GM18498 (cell line): ENCODE results near the gene FOXL2NB.
A peak's percentile ranks its signal among the peaks of the same experiment; 100 is the strongest.

Experiments
- ATAC-seq: cut with Tn5 transposase; IDR thresholded peaks from one replicate; pipeline ENCODE4 v1.9.1; 2021; ENCODE audit warnings: mild to moderate bottlenecking, moderate library complexity; ENCODE audit not compliant: unreplicated experiment

FOXL2NB gene

GRCh38 chr3:138928727-138929372, 18.2 kb upstream of the FOXL2NB start:
- ATAC-seq = no peak

GRCh38 chr3:138933068-138933668, 13.8 kb upstream of the FOXL2NB start:
- no peak for ATAC-seq

- no peak for ATAC-seq
These were observed 12.9 kb upstream of the FOXL2NB start for GRCh38 chr3:138933981-138934691.

GRCh38 chr3:138935505-138935862, 11.5 kb upstream of the FOXL2NB start:
- ATAC-seq = no peak

GRCh38 chr3:138935863-138936740, 10.9 kb upstream of the FOXL2NB start:
- ATAC-seq = peak; percentile 77

- ATAC-seq = no peak
These were observed 10.0 kb upstream of the FOXL2NB start for GRCh38 chr3:138936741-138937689.

- no peak for ATAC-seq
These were observed 9.3 kb upstream of the FOXL2NB start for GRCh38 chr3:138937690-138938055.

GRCh38 chr3:138938056-138938876, 8.8 kb upstream of the FOXL2NB start:
- ATAC-seq = no peak

GRCh38 chr3:138938877-138939560, 8.0 kb upstream of the FOXL2NB start:
- ATAC-seq = no peak

- ATAC-seq = no peak
These were observed 7.3 kb upstream of the FOXL2NB start for GRCh38 chr3:138939561-138940241.

GRCh38 chr3:138940446-138940845, 6.6 kb upstream of the FOXL2NB start:
- ATAC-seq = no peak

GRCh38 chr3:138941259-138941885, 5.6 kb upstream of the FOXL2NB start:
- no peak for ATAC-seq

- no peak for ATAC-seq
These were observed 4.7 kb upstream of the FOXL2NB start for GRCh38 chr3:138942271-138942670.

- no peak for ATAC-seq
These were observed 4.0 kb upstream of the FOXL2NB start for GRCh38 chr3:138942861-138943623.

- ATAC-seq = no peak
These were observed 3.0 kb upstream of the FOXL2NB start for GRCh38 chr3:138943724-138944653.

- no peak for ATAC-seq
These were observed 2.4 kb upstream of the FOXL2NB start for GRCh38 chr3:138944654-138944928.
